IPS DF 19.7 (cell line): ENCODE data around the gene USP14.
"Not testable (repeated sequence)": the region's sequence is repeated elsewhere in the genome, so short reads cannot be mapped to it uniquely, and the experiment has no call there.

Source experiments
- DNase-seq: peaks from one replicate; pipeline ENCODE4 v3.0.0-alpha.2; 2013; ENCODE audit warnings: low read depth, low spot score

The USP14 gene

GRCh38 chr18:158128-159036 is at the start of gene USP14:
Gene USP14, plus strand, starts transcription at chr18:158557. Its CDS starts 142 bp downstream, at chr18:158699.
- DNase-seq = peak; percentile 87

- not testable (repeated sequence) for DNase-seq
Measured at GRCh38 chr18:108665-109063, 49.7 kb upstream of the USP14 start.

- DNase-seq = not testable (repeated sequence)
Measured at GRCh38 chr18:109130-109921, 49.0 kb upstream of the USP14 start.

DNA sequence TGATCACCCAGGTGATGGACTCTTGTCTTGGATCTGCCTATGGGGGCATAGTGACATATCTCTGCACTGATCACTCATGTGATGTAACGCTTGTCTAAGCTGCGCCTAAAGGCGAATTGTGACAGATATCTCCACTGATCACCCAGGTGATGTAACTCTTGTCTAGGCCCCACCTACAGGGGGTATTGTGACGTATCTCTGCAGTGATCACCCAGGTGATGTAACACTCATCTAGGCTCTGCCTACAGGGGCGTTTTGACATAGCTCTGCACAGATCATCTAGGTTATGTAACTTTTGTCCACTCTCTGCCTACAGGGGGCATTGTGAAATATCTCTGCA is 48.5 kb upstream of the USP14 start:
- not testable (repeated sequence) for DNase-seq

DNA sequence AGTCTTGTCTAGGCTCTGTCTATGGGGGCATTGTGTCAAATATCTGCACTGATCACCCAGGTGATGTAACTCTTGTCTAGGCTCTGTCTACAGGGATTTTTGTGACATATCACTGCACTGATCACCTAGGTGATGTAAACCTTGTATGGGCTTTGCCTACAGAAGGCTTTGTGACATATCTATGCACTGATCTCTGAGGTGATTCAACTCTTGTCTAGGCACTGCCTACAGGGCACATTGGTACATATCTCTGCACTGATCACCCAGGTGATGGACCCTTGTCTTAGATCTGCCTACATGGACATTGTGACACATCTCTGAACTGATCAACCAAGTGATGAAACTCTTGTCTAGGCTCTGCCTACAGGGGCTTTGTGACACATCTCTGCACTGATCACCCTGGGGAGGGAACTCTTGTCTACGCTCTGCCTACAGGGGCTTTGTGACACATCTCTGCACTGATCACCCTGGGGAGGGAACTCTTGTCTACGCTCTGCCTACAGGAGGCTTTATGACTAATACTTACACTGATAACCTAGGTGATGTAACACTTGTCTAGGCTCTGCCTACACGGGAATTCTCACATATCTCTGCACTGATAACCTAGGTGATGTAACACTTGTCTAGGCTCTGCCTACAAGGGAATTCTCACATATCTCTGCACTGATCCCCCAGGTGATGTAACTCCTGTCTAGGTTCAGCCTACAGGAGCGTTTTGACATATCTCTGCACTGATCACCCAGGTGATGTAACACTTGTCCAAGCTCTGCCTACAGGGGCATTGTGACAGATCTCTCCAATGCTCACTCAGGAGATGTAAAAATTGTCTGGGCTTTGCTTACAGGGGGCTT is 47.8 kb upstream of the USP14 start:
- not testable (repeated sequence) for DNase-seq

GRCh38 chr18:111306-112014 is 46.9 kb upstream of the USP14 start:
- DNase-seq = no peak

DNA sequence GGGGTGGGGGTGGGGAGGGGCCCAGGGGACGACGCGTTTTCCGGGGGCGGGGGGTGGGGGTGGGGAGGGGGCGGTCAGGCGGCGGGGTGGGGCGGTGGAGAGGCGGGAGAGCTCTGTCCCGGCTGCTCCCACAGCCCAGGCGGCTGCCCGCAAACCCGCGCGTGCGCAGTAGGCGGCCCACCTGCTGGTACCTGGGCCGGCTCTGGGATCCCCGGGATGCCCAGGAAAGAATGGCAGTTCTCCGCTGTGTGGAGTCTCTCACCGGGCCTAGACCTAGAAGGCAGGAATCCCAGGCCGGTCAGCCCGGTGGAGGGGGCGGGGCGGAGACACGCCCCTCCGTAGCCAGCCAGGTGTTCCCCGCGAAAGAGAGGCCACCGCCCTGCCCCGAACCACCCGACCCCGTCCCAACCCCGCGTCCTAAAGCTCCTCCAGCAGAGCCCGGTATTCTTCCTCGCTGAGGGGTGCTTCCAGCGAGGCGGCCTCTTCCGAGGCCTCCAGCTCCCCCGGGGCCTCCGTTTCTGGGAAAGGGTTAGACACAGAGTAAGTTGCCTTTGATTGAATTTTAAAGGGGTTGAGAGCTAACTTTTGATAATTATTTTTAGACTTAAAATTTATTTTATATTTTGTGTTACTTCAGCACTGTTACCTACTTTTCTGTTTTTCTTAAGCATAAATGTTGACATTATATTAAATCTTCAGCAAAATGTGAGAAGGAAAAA is 46.2 kb upstream of the USP14 start:
- not testable (repeated sequence) for DNase-seq

GRCh38 chr18:120539-121260 is 37.7 kb upstream of the USP14 start:
- DNase-seq = not testable (repeated sequence)

DNA sequence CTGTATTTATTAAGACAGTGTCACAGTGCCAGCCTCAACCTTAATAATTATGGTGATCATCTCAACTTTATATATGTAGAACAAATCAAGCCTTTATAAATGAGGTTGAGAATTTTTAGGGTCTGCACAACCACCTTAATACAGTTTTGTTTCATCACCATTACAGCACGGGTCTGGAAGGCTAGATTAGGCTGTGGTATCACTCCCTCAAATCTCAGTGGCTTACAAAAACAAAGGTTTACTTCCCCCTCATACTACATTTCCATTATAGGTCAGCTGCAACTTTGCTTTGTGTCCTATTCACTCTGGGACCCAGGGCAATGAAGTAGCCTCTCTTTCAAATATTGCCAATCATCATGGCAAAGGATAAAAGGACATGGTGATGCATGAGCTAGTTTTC is 23.3 kb upstream of the USP14 start:
- DNase-seq = no peak

DNA sequence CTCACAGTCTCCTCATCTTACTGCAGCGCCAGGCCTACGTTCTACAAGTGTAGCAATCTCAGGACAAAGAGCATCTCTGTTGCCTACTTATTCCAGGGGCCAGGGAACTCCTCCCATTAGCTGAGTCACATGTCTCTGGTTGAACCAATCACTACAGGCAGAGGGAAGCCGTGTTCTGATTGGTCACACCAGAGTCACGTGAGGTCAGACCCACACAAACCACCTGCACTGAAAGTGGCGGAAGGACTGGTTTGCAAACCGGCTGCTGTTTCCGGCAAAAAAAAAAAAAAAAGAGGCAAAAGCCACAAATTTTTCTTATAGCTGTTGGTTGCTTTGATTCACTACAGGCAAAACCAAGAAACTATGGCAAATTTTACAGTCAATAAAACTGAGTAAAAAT is 21.9 kb upstream of the USP14 start:
- DNase-seq = peak; percentile 20

- no peak for DNase-seq
Measured at GRCh38 chr18:137327-137726, 21.0 kb upstream of the USP14 start.

GRCh38 chr18:140670-141266 is 17.6 kb upstream of the USP14 start:
- no peak for DNase-seq

DNA sequence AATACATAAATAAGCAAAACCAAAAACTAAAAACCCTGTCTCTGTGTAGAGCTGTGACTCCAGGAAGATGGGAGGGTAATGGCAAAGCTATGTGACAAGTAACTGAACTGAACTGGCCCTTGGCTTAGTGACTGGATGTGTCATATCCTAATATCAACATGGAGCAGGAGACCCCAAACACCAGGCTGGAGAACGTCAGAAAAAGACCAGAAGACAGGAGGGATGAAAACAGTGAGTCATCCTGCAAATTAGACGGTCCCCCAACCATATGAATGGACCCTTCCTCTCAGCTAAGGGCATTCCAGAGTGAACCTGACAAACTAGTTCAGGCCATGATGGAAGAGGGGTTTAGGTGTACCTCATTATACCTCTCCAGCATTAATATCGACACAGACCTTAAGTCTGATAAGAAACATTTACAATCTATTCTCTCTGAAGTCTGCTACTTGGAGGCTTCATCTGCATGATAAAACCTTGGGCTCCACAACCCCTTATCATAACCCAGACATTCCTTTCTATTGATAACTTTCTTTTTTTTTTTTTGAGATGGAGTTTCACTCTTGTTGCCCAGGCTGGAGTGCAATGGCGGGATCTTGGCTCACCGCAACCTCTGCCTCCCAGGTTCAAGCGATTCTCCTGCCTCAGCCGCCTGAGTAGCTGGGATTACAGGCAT is 15.6 kb upstream of the USP14 start:
- DNase-seq = not testable (repeated sequence)

DNA sequence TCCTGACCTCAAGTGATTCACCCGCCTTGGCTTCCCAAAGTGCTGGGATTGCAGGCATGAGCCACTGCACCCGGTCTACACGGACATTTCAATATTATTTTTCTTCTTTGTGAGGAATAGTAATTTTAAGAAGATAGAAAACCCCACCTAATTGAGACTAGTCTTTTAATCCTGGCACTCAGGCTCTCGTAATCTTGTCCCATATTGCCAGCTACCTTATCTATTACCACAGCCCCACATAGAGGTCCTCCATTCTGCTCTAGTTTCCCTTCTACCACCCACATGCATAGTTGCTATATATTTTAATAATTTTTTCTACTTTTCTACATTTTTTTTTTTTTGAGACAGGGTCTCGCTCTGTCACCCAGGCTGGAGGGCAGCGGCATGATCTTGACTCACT is 9.5 kb upstream of the USP14 start:
- DNase-seq = no peak

DNA sequence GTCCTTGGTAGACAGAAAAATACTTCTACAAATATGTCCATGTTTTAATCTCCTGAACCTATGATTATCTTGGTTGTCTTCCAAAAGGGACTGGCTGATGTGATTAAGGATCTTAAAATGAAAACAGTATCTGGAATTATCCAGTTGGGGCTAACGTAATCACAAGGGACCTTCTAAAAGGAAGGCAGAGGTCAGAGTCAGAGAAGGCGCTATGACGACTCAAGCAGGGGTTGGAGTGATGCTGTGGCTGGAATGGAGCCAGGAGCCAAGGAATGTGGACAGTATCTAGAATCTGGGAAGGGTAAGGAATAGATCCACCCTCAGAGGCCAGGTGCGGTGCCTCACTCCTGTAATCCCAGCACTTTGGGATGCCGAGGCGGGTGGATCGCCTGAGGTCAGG is 4.2 kb upstream of the USP14 start:
- DNase-seq = no peak

DNA sequence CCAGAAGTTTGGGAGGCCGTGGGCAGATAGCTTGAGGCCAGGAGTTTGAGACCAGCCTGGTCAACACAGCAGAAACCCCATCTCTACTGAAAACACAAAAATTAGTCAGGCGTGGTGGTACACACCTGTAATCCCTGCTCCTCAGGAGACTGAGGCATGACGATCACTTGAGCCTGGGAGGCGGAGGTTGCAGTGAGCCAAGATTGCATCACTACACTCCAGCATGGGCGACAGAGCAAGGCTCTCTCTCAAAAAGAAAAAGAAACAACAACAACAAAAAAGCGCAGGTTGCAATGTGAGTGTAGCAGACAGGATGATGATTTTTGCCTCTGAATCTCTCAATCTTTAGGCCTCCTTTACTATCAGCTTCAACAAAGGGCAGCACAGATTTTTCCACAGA is 2.7 kb upstream of the USP14 start:
- no peak for DNase-seq

DNA sequence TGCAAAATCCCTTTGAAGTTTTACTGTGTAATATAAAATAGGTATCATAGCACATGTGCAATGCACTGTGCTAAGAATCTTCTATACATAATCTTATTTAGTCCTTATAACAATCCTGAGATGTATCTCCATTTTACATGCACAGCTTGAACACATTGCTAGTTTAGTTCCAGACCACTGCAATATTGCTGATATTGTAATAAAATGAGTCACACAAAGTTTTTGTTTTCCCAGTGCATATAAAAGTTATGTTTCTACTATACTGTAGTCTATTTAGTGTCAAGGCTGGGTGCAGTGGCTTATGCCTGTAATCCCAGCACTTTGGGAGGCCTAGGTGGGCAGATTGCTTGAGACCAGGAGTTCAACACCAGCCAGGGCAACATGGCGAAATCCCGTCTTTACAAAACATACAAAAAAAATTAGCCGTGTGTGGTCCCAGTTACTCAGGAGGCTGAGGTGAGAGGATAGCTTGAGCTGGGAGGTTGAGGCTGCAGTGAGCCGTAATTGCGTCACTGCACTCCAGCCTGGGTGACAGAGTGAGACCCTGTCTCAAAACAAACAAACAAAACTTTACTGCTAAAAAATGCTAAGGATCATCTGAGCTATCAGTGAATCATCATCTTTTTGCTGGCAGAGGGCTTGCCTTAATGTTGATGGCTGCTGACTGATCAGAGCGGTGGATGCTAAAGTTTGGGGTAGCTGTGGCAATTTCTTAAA is 1.7 kb upstream of the USP14 start:
- no peak for DNase-seq

DNA sequence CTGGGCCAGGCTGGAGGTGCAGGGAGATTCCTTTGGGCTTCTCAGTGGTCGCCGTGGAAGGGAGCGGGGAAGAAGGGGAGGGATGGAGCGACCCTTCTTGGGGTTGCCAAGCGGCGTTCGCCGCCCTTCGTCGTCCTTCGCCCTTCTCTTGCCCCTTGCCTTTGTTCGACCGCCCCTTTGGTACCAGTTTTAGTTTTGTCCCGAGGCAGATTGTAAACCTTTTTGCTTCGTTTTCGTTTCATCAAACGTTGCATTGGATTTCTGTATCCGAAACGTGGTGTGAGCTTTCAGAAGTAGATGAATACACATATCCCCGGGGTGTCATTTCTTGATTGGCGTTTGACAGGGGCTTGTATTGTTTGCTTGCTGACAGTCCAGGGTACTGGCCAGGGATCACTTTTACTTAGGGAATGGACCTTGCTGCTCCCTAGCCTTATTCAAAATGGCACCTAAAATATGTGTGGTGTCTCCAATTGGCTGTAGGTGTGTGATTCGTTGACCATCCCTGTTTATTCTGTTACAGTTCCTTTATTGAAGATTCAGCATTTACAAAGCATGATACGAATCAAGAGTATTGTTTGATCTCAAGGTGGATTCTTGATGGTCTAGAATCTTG is 788 bp downstream of the USP14 start:
- no peak for DNase-seq
